HG02943 (cell line): ENCODE results near the gene MAPT.

Experiments
- ATAC-seq: cut with Tn5 transposase; IDR thresholded peaks from one replicate; pipeline ENCODE4 v1.9.1; 2021; ENCODE audit warnings: mild to moderate bottlenecking, low read depth, moderate library complexity; ENCODE audit not compliant: unreplicated experiment

MAPT gene

DNA sequence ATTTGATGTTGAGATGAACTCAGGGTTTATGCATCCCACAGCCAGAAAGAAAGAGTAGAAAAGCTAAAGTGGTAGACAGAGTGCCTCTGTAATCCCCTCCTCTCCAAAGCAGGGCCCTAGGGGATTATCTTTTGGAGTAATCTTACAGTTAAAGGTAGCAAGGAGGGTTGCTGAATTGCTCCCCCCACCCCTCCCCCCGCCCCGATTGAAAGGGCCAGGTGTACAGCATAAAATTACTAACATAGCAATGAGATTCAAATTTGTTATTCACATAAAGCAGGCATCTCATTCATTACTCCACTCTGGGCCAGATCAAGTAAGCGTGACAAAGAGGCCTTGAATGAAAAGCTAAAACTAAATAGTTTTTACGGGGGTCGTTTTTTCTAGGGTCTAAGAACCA is 177.4 kb downstream of the MAPT start:
- ATAC-seq, result no peak

DNA sequence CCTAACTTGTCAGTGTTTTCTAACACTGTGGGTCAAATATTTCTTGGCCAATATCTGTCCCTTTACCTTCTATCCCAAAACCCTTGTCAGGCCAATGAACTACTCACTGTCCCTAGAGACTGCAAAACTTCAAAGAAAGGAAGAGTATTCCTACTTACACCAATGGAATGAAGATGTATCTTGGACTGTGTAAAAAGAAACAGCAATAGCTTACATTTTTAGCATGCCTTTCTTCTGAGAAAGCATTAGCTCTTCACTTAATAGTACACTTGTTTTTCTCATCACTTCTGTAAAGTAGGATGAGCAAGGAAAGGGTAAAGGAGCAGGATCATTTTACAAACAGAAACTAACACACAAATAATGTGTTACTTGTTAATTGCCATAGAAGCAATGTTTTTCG is 178.6 kb downstream of the MAPT start:
- no peak for ATAC-seq

DNA sequence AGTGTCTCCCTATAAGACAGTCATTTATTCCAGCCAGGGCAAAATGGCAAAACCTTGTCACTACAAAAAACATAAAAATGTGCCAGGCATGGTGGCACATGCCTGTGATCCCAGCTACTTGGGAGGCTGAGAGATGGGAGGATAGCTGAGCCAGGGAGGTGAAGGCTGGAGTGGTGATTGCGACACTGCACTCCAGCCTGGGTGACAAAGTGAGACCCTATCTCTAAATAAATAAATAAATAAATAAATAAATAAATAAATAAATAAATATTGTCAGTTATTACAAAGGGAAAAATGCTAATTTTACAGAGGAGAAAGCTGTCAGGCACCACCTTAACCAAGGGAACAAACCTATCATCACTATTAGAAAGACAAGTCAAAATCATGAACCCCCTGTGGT is 180.2 kb downstream of the MAPT start:
- ATAC-seq, result no peak
